SK-N-SH treated with all-trans-retinoic acid at 6 μM for 48 hours (cell line): ENCODE data around the gene SOX5.

Source experiments
- ARNTL ChIP-seq: fragments of 450-650 bp; formaldehyde crosslinking; IDR thresholded peaks from 2 replicates; pipeline ENCODE4 v1.5.0; 2020; ENCODE audit warnings: low read depth, mild to moderate bottlenecking, moderate library complexity, borderline replicate concordance
- CSDC2 ChIP-seq: fragments of 250-450 bp; sonication (Bioruptor Pico); IDR thresholded peaks from 2 replicates; pipeline ENCODE4 v1.5.0; 2020; ENCODE audit warnings: mild to moderate bottlenecking, moderate library complexity
- CSRNP3 ChIP-seq: fragments of 250-450 bp; sonication (Bioruptor Pico); IDR thresholded peaks from 2 replicates; pipeline ENCODE4 v1.5.1; 2021; ENCODE audit warnings: mild to moderate bottlenecking, moderate library complexity
- ESRRG ChIP-seq: fragments of 250-450 bp; sonication (Bioruptor Pico); IDR thresholded peaks from 2 replicates; pipeline ENCODE4 v1.6.1; 2021; ENCODE audit warnings: mild to moderate bottlenecking
- GLIS3 ChIP-seq: fragments of 250-450 bp; sonication (Bioruptor Pico); IDR thresholded peaks from 2 replicates; pipeline ENCODE4 v1.5.0; 2020; ENCODE audit warnings: mild to moderate bottlenecking, moderate library complexity
- ISL1 ChIP-seq: fragments of 250-450 bp; sonication (Bioruptor Pico); IDR thresholded peaks from 2 replicates; pipeline ENCODE4 v2.1.2; 2022; ENCODE audit warnings: mild to moderate bottlenecking, moderate library complexity
- POU6F1 ChIP-seq: fragments of 250-450 bp; sonication (Bioruptor Pico); IDR thresholded peaks from 2 replicates; pipeline ENCODE4 v1.8.0; 2021; ENCODE audit warnings: low read depth, mild to moderate bottlenecking, moderate library complexity, borderline replicate concordance
- PPARA ChIP-seq: fragments of 250-450 bp; sonication (Bioruptor Pico); IDR thresholded peaks from 2 replicates; pipeline ENCODE4 v1.5.0; 2020; ENCODE audit warnings: mild to moderate bottlenecking, borderline replicate concordance
- RARB ChIP-seq: fragments of 250-450 bp; sonication (Bioruptor Pico); IDR thresholded peaks from 2 replicates; pipeline ENCODE4 v1.8.0; 2021; ENCODE audit warnings: mild to moderate bottlenecking, moderate library complexity
- SNAI2 ChIP-seq: fragments of 250-450 bp; sonication (Bioruptor Pico); IDR thresholded peaks from 2 replicates; pipeline ENCODE4 v1.5.0; 2020; ENCODE audit warnings: mild to moderate bottlenecking, moderate library complexity
- ZFP3 ChIP-seq: fragments of 250-450 bp; sonication (Bioruptor Pico); IDR thresholded peaks from 2 replicates; pipeline ENCODE4 v1.5.0; 2020; ENCODE audit warnings: mild to moderate bottlenecking, moderate library complexity
- ZFP30 ChIP-seq: fragments of 450-650 bp; formaldehyde crosslinking; IDR thresholded peaks from 2 replicates; pipeline ENCODE4 v1.5.0; 2022; ENCODE audit warnings: mild to moderate bottlenecking, moderate library complexity
- ZNF565 ChIP-seq: fragments of 450-650 bp; formaldehyde crosslinking; conservative IDR thresholded peaks from 2 replicates; pipeline ENCODE4 v1.5.0; 2020; ENCODE audit warnings: low read depth, mild to moderate bottlenecking, moderate library complexity
- TF ChIP-seq, protein P1 (sequence below): fragments of 250-450 bp; sonication (Bioruptor Pico); IDR thresholded peaks from 2 replicates; pipeline ENCODE4 v1.8.0; 2020; ENCODE audit warnings: mild to moderate bottlenecking, moderate library complexity, borderline replicate concordance

GRCh38 chr12:23617749-23618148, 331.7 kb downstream of the SOX5 start:
- no peak for TF ChIP-seq ZFP30
- no peak for TF ChIP-seq ZFP3 (CRISPR knock-in tag)
- no peak for TF ChIP-seq CSDC2 (CRISPR knock-in tag)
- TF ChIP-seq ISL1 (CRISPR knock-in tag), result no peak
- TF ChIP-seq RARB (CRISPR knock-in tag), result no peak
- no peak for TF ChIP-seq PPARA (CRISPR knock-in tag)
- TF ChIP-seq GLIS3 (CRISPR knock-in tag), result no peak
- no peak for TF ChIP-seq ARNTL (CRISPR knock-in tag)
- TF ChIP-seq SNAI2 (CRISPR knock-in tag), result no peak
- no peak for TF ChIP-seq CSRNP3
- no peak for TF ChIP-seq ZNF565 (CRISPR knock-in tag)
- TF ChIP-seq, protein P1, sequence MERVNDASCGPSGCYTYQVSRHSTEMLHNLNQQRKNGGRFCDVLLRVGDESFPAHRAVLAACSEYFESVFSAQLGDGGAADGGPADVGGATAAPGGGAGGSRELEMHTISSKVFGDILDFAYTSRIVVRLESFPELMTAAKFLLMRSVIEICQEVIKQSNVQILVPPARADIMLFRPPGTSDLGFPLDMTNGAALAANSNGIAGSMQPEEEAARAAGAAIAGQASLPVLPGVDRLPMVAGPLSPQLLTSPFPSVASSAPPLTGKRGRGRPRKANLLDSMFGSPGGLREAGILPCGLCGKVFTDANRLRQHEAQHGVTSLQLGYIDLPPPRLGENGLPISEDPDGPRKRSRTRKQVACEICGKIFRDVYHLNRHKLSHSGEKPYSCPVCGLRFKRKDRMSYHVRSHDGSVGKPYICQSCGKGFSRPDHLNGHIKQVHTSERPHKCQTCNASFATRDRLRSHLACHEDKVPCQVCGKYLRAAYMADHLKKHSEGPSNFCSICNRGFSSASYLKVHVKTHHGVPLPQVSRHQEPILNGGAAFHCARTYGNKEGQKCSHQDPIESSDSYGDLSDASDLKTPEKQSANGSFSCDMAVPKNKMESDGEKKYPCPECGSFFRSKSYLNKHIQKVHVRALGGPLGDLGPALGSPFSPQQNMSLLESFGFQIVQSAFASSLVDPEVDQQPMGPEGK (CRISPR knock-in tag), result no peak
- no peak for TF ChIP-seq POU6F1 (CRISPR knock-in tag)
- TF ChIP-seq ESRRG, result no peak
